Measurements from ENCODE around the gene ZNRF2.

GRCh38 chr7:30365621-30366020, 81.2 kb downstream of the ZNRF2 start:
- TF ChIP-seq CTCF (IDR thresholded peaks at IDR 0.05) = no peak
- TF ChIP-seq, protein P1, sequence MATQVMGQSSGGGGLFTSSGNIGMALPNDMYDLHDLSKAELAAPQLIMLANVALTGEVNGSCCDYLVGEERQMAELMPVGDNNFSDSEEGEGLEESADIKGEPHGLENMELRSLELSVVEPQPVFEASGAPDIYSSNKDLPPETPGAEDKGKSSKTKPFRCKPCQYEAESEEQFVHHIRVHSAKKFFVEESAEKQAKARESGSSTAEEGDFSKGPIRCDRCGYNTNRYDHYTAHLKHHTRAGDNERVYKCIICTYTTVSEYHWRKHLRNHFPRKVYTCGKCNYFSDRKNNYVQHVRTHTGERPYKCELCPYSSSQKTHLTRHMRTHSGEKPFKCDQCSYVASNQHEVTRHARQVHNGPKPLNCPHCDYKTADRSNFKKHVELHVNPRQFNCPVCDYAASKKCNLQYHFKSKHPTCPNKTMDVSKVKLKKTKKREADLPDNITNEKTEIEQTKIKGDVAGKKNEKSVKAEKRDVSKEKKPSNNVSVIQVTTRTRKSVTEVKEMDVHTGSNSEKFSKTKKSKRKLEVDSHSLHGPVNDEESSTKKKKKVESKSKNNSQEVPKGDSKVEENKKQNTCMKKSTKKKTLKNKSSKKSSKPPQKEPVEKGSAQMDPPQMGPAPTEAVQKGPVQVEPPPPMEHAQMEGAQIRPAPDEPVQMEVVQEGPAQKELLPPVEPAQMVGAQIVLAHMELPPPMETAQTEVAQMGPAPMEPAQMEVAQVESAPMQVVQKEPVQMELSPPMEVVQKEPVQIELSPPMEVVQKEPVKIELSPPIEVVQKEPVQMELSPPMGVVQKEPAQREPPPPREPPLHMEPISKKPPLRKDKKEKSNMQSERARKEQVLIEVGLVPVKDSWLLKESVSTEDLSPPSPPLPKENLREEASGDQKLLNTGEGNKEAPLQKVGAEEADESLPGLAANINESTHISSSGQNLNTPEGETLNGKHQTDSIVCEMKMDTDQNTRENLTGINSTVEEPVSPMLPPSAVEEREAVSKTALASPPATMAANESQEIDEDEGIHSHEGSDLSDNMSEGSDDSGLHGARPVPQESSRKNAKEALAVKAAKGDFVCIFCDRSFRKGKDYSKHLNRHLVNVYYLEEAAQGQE (IDR thresholded peaks at IDR 0.05; ENCODE audit: insufficient read depth in 1 of 2, low read depth in 2 of 2, low read length in 1 of 2) = no peak
- no peak for TF ChIP-seq POLR2AphosphoS5 (IDR thresholded peaks at IDR 0.05; ENCODE audit: low read depth, low read length)
- no peak for TF ChIP-seq SIN3A (IDR thresholded peaks at IDR 0.05; ENCODE audit: borderline replicate concordance, insufficient read depth, low read depth, low read length)

All from Panc1 (cell line).